Neural progenitor cell (in vitro differentiated cells): ENCODE results near the gene IGSF9. TPM values are rescaled to one million over a fixed set of nuclear protein-coding genes. Genes with fewer than 3 reads are reported as not detected.

Experiments used
- DNase-seq: peaks from one replicate; pipeline ENCODE4 v3.0.0-alpha.2; 2016; ENCODE audit warnings: low spot score
- H2AFZ ChIP-seq: fragments of 200-600 bp; sonication (generic); replicated peaks from 2 replicates; pipeline ENCODE4 v1.6.1; 2016; ENCODE audit warnings: antibody characterized with exemption
- H3F3A ChIP-seq: fragments of 200-600 bp; sonication (generic); 2 replicates; pipeline ENCODE4 v1.6.1; 2016; ENCODE audit warnings: antibody characterized with exemption, low read depth
- H3K27ac ChIP-seq: fragments of 200-600 bp; sonication (generic); 2 replicates; pipeline ENCODE4 v1.5.1; 2016; ENCODE audit warnings: mild to moderate bottlenecking
- H3K27me3 ChIP-seq: fragments of 200-600 bp; sonication (generic); 2 replicates; pipeline ENCODE4 v1.6.1; 2016; ENCODE audit warnings: mild to moderate bottlenecking, moderate library complexity
- H3K36me3 ChIP-seq: fragments of 200-600 bp; sonication (generic); 2 replicates; pipeline ENCODE4 v1.5.1; 2016
- H3K4me1 ChIP-seq: fragments of 200-600 bp; sonication (generic); 2 replicates; pipeline ENCODE4 v1.6.1; 2016; ENCODE audit warnings: mixed run types
- H3K4me2 ChIP-seq: fragments of 200-600 bp; sonication (generic); 2 replicates; pipeline ENCODE4 v1.6.1; 2016
- H3K4me3 ChIP-seq: fragments of 200-600 bp; sonication (generic); 2 replicates; pipeline ENCODE4 v1.5.1; 2016
- H3K79me2 ChIP-seq: fragments of 200-600 bp; sonication (generic); 2 replicates; pipeline ENCODE4 v1.6.1; 2016; ENCODE audit warnings: low read depth
- H3K9ac ChIP-seq: fragments of 200-600 bp; sonication (generic); 2 replicates; pipeline ENCODE4 v1.6.1; 2016
- H3K9me3 ChIP-seq: fragments of 200-600 bp; sonication (generic); 2 replicates; pipeline ENCODE4 v1.5.1; 2016; ENCODE audit warnings: low read depth
- H4K20me1 ChIP-seq: fragments of 200-600 bp; sonication (generic); 2 replicates; pipeline ENCODE4 v1.6.1; 2016; ENCODE audit warnings: low read depth
- H3K27ac Mint-ChIP-seq: 3 replicates; pipeline ENCODE4 v1.8.0; 2021; ENCODE audit warnings: mixed read lengths
- H3K27me3 Mint-ChIP-seq: 2 replicates; pipeline ENCODE4 v1.8.0; 2022; ENCODE audit warnings: low read depth, mild to moderate bottlenecking, inconsistent platforms, moderate library complexity, mixed read lengths; ENCODE audit not compliant: insufficient read depth
- H3K36me3 Mint-ChIP-seq: 3 replicates; pipeline ENCODE4 v1.8.0; 2021; ENCODE audit warnings: mixed read lengths
- H3K4me1 Mint-ChIP-seq: 3 replicates; pipeline ENCODE4 v1.8.0; 2021; ENCODE audit warnings: mixed read lengths
- H3K4me3 Mint-ChIP-seq: 3 replicates; pipeline ENCODE4 v1.8.0; 2021; ENCODE audit warnings: mild to moderate bottlenecking, moderate library complexity, mixed read lengths
- H3K9me3 Mint-ChIP-seq: 3 replicates; pipeline ENCODE4 v1.8.0; 2020; ENCODE audit warnings: mixed read lengths
- EZH2 ChIP-seq: fragments of 200-600 bp; sonication (generic); IDR thresholded peaks from 2 replicates; pipeline ENCODE4 v1.6.1; 2017; ENCODE audit warnings: antibody characterized with exemption, mild to moderate bottlenecking, moderate library complexity
- EZH2phosphoT487 ChIP-seq: fragments of 200-600 bp; sonication (generic); IDR thresholded peaks from 2 replicates; pipeline ENCODE4 v1.6.1; 2017; ENCODE audit warnings: antibody characterized with exemption
- total RNA-seq: library from RNA; depleted of rRNA; stranded (reverse); fragments of >200 nt; gene quantifications from 2 replicates; pipeline ENCODE4 v1.2.3, GENCODE V29; 2015; ENCODE audit warnings: low replicate concordance
- TF ChIP-seq, protein P1 (sequence below): fragments of 200-600 bp; sonication (generic); IDR thresholded peaks from 2 replicates; pipeline ENCODE4 v1.5.1; 2017; ENCODE audit warnings: antibody characterized with exemption, mild to moderate bottlenecking

IGSF9 gene
- total RNA-seq, 1 donor from 2014 or later = 3.3 TPM

DNA sequence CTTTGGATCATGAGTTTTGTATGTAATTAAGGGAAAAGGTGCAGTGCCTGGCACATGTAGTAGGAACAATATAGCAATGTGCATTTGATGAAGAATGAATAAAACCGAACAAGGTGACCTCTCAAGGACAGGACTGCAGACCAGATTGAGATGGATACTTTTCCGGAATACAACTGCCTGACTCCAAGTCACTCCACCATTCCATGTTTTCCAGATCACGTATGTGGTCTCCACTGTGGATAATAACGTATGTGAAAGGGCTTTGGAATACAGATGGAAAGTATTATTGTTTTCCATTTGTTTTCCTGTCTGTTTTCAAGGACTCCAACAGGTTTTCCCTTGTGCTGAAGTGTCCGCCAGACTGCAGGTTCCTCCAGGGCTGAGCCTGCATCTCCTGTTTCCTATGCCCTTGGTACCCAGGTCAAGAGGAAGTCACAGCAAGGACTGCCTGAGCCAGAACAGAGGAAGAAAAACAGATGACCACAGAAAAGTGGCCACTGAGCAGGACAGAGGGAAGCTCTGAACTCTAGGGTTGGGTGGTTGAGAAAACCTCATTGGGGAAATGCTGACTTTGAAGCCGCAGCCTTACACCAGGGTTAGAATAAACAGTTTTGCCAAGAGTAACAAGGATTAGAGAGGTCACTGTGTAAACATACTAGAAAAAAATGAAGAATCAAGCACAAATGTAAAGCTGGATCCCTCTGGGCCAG is 49.4 kb downstream of the IGSF9 start:
- DNase-seq = no peak
- H3K27me3 Mint-ChIP-seq = peaks cover 11% of the 10 kb centered on the region
- no peak overlapping the region for H3K4me2 ChIP-seq
- H3F3A ChIP-seq = peaks cover 9% of the 10 kb centered on the region
- peaks cover 9% of the 10 kb centered on the region for H3K4me1 ChIP-seq
- H3K4me3 Mint-ChIP-seq = no peak overlapping the region
- no peaks in the 10 kb centered on the region for H3K9me3 Mint-ChIP-seq
- no peaks in the 10 kb centered on the region for H3K79me2 ChIP-seq
- no peaks in the 10 kb centered on the region for H3K36me3 ChIP-seq
- no peak overlapping the region for H3K27ac Mint-ChIP-seq
- H3K36me3 Mint-ChIP-seq = no peaks in the 10 kb centered on the region
- H3K9me3 ChIP-seq = no peaks in the 10 kb centered on the region
- no peaks in the 10 kb centered on the region for H4K20me1 ChIP-seq
- no peak overlapping the region for H2AFZ ChIP-seq
- peaks cover 12% of the 10 kb centered on the region for H3K27me3 ChIP-seq
- no peak overlapping the region for H3K9ac ChIP-seq
- H3K27ac ChIP-seq = no peak overlapping the region
- TF ChIP-seq, protein P1, sequence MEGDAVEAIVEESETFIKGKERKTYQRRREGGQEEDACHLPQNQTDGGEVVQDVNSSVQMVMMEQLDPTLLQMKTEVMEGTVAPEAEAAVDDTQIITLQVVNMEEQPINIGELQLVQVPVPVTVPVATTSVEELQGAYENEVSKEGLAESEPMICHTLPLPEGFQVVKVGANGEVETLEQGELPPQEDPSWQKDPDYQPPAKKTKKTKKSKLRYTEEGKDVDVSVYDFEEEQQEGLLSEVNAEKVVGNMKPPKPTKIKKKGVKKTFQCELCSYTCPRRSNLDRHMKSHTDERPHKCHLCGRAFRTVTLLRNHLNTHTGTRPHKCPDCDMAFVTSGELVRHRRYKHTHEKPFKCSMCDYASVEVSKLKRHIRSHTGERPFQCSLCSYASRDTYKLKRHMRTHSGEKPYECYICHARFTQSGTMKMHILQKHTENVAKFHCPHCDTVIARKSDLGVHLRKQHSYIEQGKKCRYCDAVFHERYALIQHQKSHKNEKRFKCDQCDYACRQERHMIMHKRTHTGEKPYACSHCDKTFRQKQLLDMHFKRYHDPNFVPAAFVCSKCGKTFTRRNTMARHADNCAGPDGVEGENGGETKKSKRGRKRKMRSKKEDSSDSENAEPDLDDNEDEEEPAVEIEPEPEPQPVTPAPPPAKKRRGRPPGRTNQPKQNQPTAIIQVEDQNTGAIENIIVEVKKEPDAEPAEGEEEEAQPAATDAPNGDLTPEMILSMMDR = no peak
- no peak for TF ChIP-seq EZH2phosphoT487
- TF ChIP-seq EZH2 = no peak
- H3K4me3 ChIP-seq = no peak overlapping the region
- peaks cover 18% of the 10 kb centered on the region for H3K4me1 Mint-ChIP-seq

DNA sequence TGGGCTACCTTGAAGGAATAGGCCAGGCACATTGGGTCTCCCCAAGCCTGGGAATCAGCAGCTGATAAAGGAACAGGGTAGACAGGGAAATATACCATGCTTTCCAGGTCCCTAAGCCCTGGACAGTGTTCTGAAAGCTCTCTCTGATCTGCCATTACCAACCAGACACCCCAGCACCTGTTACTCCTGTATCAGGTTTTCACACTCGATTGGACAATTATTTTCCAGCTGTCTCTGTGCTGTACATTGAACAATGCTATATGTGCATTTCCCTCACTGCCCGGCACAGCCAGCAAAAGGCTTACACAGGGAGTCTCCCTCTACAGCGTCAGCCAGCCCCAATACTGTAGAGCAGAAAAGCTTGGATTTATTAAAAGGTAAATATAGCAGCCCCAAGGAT is 50.1 kb downstream of the IGSF9 start:
- Histone ChIP-seq H3K36me3 (no peaks in the 10 kb centered on the region), H3K9me3 (no peaks in the 10 kb centered on the region), H3K27ac (no peak overlapping the region), H3K27me3 (peaks cover 5% of the 10 kb centered on the region), H4K20me1 (no peaks in the 10 kb centered on the region), H2AFZ (no peak overlapping the region), H3K4me3 (no peak overlapping the region), H3K4me2 (no peak overlapping the region), H3K9ac (no peak overlapping the region), H3F3A (peaks cover 4% of the 10 kb centered on the region), H3K79me2 (no peaks in the 10 kb centered on the region), H3K4me1 (peaks cover 5% of the 10 kb centered on the region)
- H3K36me3 Mint-ChIP-seq = no peaks in the 10 kb centered on the region
- H3K27ac Mint-ChIP-seq = no peak overlapping the region
- H3K9me3 Mint-ChIP-seq = no peaks in the 10 kb centered on the region
- DNase-seq = no peak
- no peak overlapping the region for H3K4me3 Mint-ChIP-seq
- peaks cover 5% of the 10 kb centered on the region for H3K27me3 Mint-ChIP-seq
- TF ChIP-seq, protein P1 = no peak
- TF ChIP-seq EZH2phosphoT487 (no peak), EZH2 (no peak)
- H3K4me1 Mint-ChIP-seq = peaks cover 12% of the 10 kb centered on the region

DNA sequence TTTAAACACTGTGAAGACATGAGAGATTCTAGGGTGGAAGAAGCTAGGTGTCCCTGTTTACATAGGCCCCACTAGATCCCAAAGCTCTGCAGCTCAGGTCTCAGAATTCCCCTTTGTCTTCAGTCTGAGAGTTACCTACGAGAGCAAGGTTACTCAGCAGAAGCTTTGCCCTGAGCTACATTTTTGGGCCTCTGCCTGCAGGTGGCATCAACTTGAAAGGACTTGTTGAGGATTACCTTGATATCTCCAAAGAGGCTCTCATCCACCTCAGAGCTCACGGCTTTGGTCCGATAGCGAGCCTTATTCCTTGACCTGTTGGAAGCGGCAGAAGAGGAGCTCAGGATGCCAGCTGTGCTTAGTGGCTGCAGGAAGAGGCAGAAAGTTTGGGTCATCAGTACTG is 52.5 kb downstream of the IGSF9 start:
- peaks cover 2% of the 10 kb centered on the region for H3K27me3 Mint-ChIP-seq
- TF ChIP-seq EZH2 (no peak), EZH2phosphoT487 (no peak)
- TF ChIP-seq, protein P1 = no peak
- peaks cover 4% of the 10 kb centered on the region for H3K27me3 ChIP-seq
- H3K36me3 Mint-ChIP-seq = no peaks in the 10 kb centered on the region
- H3K4me3 Mint-ChIP-seq = no peak overlapping the region
- peaks cover 11% of the 10 kb centered on the region for H3F3A ChIP-seq
- H3K9me3 Mint-ChIP-seq = no peaks in the 10 kb centered on the region
- H3K9me3 ChIP-seq = no peaks in the 10 kb centered on the region
- H4K20me1 ChIP-seq = no peaks in the 10 kb centered on the region
- H3K36me3 ChIP-seq = no peaks in the 10 kb centered on the region
- DNase-seq = no peak
- peaks cover 8% of the 10 kb centered on the region for H3K4me1 Mint-ChIP-seq
- H3K27ac Mint-ChIP-seq = no peak overlapping the region
- no peak overlapping the region for H2AFZ ChIP-seq
- no peak overlapping the region for H3K27ac ChIP-seq
- H3K4me2 ChIP-seq = no peak overlapping the region
- no peaks in the 10 kb centered on the region for H3K4me1 ChIP-seq
- no peak overlapping the region for H3K9ac ChIP-seq
- H3K79me2 ChIP-seq = no peaks in the 10 kb centered on the region
- no peak overlapping the region for H3K4me3 ChIP-seq
